Lung (tissue), 12 donors: ENCODE data around the gene PICK1. TPM values are rescaled to one million over a fixed set of nuclear protein-coding genes. Genes with fewer than 3 reads are reported as not detected.

ENCODE experiments used
- ATAC-seq: fragments of 200-7000 bp; cut with Tn5 transposase; one replicate; pipeline ENCODE4 v1.9.1; 2020; ENCODE audit warnings: moderate number of reproducible peaks; ENCODE audit not compliant: insufficient read depth, low FRiP score
- DNase-seq, 3 donors: peaks; one replicate each; pipeline ENCODE4 v3.0.0-alpha.2; 2013 to 2017
- H3K27ac ChIP-seq, 2 donors: one replicate each; pipeline ENCODE4 v1.5.1; 2013; ENCODE audit warnings: mild to moderate bottlenecking in 2 of 2, moderate library complexity in 2 of 2, control low read depth in 1 of 2, inconsistent platforms in 1 of 2, low read depth in 1 of 2, low read length in 1 of 2
- H3K27me3 ChIP-seq, 3 donors: one replicate each; pipeline ENCODE4 v1.5.1; 2013; ENCODE audit warnings: low read length in 2 of 3; ENCODE audit not compliant: control insufficient read depth in 3 of 3, insufficient read depth in 3 of 3
- H3K36me3 ChIP-seq, 4 donors: one replicate each; pipeline ENCODE4 v1.5.1; 2013; ENCODE audit warnings: low read length in 4 of 4, mild to moderate bottlenecking in 1 of 4, moderate library complexity in 1 of 4; ENCODE audit not compliant: control insufficient read depth in 4 of 4, insufficient read depth in 4 of 4
- H3K4me1 ChIP-seq, 5 donors: one replicate each; pipeline ENCODE4 v1.5.1; 2013; ENCODE audit warnings: low read length in 5 of 5, mild to moderate bottlenecking in 2 of 5, moderate library complexity in 1 of 5; ENCODE audit not compliant: control insufficient read depth in 5 of 5, insufficient read depth in 5 of 5
- H3K4me3 ChIP-seq: one replicate; pipeline ENCODE4 v1.5.1; 2013; ENCODE audit warnings: mild to moderate bottlenecking, control low read depth, moderate library complexity
- H3K9ac ChIP-seq, 2 donors: one replicate each; pipeline ENCODE4 v1.5.1; 2013; ENCODE audit warnings: low read length in 2 of 2, control low read depth in 1 of 2; ENCODE audit not compliant: insufficient read depth in 1 of 2
- H3K9me3 ChIP-seq, 4 donors: one replicate each; pipeline ENCODE4 v1.5.1; 2013; ENCODE audit warnings: low read length in 3 of 4, mild to moderate bottlenecking in 1 of 4, moderate library complexity in 1 of 4; ENCODE audit not compliant: control insufficient read depth in 4 of 4, insufficient read depth in 3 of 4
- WGBS, 2 donors: extraction: QIAGEN DNeasy Blood & Tissue Kit; methylation state at CpG; one replicate each; pipeline ENCODE4 v1.1.7; 2013; 5-methylcytosine and 5-hydroxymethylcytosine counted together
- polyA plus RNA-seq, 2 donors: library from polyadenylated mRNA; stranded (reverse); fragments of 200-250 nt; gene quantifications; one replicate each; pipeline ENCODE4 v1.2.1, GENCODE V29; 2013
- total RNA-seq, 2 donors: library from RNA; depleted of rRNA in 1 of 2; stranded (reverse); fragments of >200 nt in 1 of 2; gene quantifications; one replicate each; pipeline ENCODE4 v1.2.1, GENCODE V29; 2014 to 2021
- TF ChIP-seq, protein P1 (sequence below): IDR thresholded peaks from 2 replicates; pipeline ENCODE4 v1.5.1; 2012; ENCODE audit warnings: mild to moderate bottlenecking; ENCODE audit errors: control extremely low read depth, extremely low read depth
- donor health status: control.
- donor health status: control.
- donor health status: Bipolar disorder and iron deficiency.
- donor health status: healthy.
- donor health status: DM: yes; HTN: yes; CAD: no.

The PICK1 gene
- total and polyA plus RNA-seq, 4 donors: 32.4 to 45.6 (median 37.3) TPM

DNA sequence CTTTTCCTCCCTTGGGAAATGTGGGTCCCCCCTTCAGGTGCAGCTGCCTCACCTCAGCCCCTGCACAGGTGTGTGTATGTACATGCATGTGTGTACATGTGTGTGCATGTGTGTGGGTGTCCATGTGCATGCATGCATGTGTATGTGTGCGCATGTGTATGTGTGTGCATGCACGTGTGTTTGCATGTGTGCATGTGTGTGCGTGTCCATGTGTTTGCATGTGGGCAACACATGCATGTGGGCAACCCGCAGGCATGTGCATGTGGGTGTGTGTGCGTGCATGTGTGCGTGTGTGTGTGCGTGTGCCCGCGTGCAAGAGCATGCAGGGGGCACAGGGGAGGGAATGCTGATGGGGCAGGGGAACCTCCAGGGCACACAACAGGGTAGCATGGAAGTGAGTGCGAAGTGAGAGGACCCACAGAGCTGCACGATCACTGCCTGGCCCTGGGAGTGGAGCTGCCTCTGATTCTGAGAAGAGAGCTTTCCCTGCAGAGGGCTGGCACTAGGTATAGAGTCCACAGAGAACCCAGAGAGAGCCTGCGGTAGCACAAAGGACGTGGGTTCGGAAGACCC is 67.9 kb downstream of the PICK1 start:
- Histone ChIP-seq H3K27ac (no peak overlapping the region), H3K4me1 (no peaks in the 10 kb centered on the region), H3K9me3 (no peaks in the 10 kb centered on the region), H3K27me3 (no peaks in the 10 kb centered on the region), H3K36me3 (peaks cover 0 to 11% (median 0%) of the 10 kb centered on the region in 4 donors), H3K4me3 (no peak overlapping the region), H3K9ac (no peak overlapping the region)
- ATAC-seq (no peak), DNase-seq (no peak)
- WGBS, 2 donors: 97 to 99% methylated on average over 14 of the region's 14 CpGs
- TF ChIP-seq, protein P1, sequence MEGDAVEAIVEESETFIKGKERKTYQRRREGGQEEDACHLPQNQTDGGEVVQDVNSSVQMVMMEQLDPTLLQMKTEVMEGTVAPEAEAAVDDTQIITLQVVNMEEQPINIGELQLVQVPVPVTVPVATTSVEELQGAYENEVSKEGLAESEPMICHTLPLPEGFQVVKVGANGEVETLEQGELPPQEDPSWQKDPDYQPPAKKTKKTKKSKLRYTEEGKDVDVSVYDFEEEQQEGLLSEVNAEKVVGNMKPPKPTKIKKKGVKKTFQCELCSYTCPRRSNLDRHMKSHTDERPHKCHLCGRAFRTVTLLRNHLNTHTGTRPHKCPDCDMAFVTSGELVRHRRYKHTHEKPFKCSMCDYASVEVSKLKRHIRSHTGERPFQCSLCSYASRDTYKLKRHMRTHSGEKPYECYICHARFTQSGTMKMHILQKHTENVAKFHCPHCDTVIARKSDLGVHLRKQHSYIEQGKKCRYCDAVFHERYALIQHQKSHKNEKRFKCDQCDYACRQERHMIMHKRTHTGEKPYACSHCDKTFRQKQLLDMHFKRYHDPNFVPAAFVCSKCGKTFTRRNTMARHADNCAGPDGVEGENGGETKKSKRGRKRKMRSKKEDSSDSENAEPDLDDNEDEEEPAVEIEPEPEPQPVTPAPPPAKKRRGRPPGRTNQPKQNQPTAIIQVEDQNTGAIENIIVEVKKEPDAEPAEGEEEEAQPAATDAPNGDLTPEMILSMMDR: no peak

Other genes with a start within 250 kb of the PICK1 start
- 10 to 100 TPM; 11.7 to 17.2 TPM for gene GCAT, start 249.5 kb upstream of the PICK1 start, total RNA-seq
- 10 to 100 TPM in 1 of 2 donors, 1 to 10 TPM in 1; 9.3 to 31.1 TPM for gene GCAT, start 249.5 kb upstream of the PICK1 start, polyA plus RNA-seq
- gene GALR3, start 234.0 kb upstream of the PICK1 start, total RNA-seq: not detected
- gene GALR3, start 234.0 kb upstream of the PICK1 start, polyA plus RNA-seq: not detected
- 10 to 100 TPM; 19.8 to 31.8 TPM for gene ANKRD54, start 213.1 kb upstream of the PICK1 start, total RNA-seq
- 10 to 100 TPM; 19.3 to 20.2 TPM for gene ANKRD54, start 213.1 kb upstream of the PICK1 start, polyA plus RNA-seq
- gene EIF3L, start 208.0 kb upstream of the PICK1 start, total RNA-seq: 100 to 1,000 TPM; 281 to 420 TPM
- gene EIF3L, start 208.0 kb upstream of the PICK1 start, polyA plus RNA-seq: 100 to 1,000 TPM; 175 to 224 TPM
- gene MICALL1, start 151.1 kb upstream of the PICK1 start, total RNA-seq: 10 to 100 TPM; 15.4 to 29.1 TPM
- 10 to 100 TPM; 12.9 to 19.6 TPM for gene MICALL1, start 151.1 kb upstream of the PICK1 start, polyA plus RNA-seq
- gene C22orf23, start 103.8 kb upstream of the PICK1 start, total RNA-seq: 1 to 10 TPM; 1.1 to 4.2 TPM
- gene C22orf23, start 103.8 kb upstream of the PICK1 start, polyA plus RNA-seq: 1 to 10 TPM; 1.4 to 1.6 TPM
- gene POLR2F, start 103.7 kb upstream of the PICK1 start, total RNA-seq: 10 to 100 TPM; 36.8 to 62.3 TPM
- gene POLR2F, start 103.7 kb upstream of the PICK1 start, polyA plus RNA-seq: 100 to 1,000 TPM in 1 of 2 donors, 10 to 100 TPM in 1; 96.9 to 161 TPM
- under 1 TPM in 1 of 2 donors, not detected in 1; 0.54 TPM for gene SOX10, start 72.8 kb upstream of the PICK1 start, total RNA-seq
- under 1 TPM in 1 of 2 donors, not detected in 1; 0.10 TPM for gene SOX10, start 72.8 kb upstream of the PICK1 start, polyA plus RNA-seq
- under 1 TPM in 1 of 2 donors, not detected in 1; 0.64 TPM for gene SLC16A8, start 26.8 kb downstream of the PICK1 start, total RNA-seq
- under 1 TPM; 0.32 to 0.39 TPM for gene SLC16A8, start 26.8 kb downstream of the PICK1 start, polyA plus RNA-seq
- gene BAIAP2L2, start 53.3 kb downstream of the PICK1 start, total RNA-seq: under 1 TPM; 0.17 to 0.49 TPM
- 1 to 10 TPM in 1 of 2 donors, under 1 TPM in 1; 0.44 to 1.0 TPM for gene BAIAP2L2, start 53.3 kb downstream of the PICK1 start, polyA plus RNA-seq
- 10 to 100 TPM; 36.8 to 73.5 TPM for gene PLA2G6, start 124.4 kb downstream of the PICK1 start, total RNA-seq
- gene PLA2G6, start 124.4 kb downstream of the PICK1 start, polyA plus RNA-seq: 10 to 100 TPM; 11.9 to 37.8 TPM
- 10 to 100 TPM; 30.0 to 43.9 TPM for gene MAFF, start 144.6 kb downstream of the PICK1 start, total RNA-seq
- 10 to 100 TPM; 36.3 to 57.8 TPM for gene MAFF, start 144.6 kb downstream of the PICK1 start, polyA plus RNA-seq
- 10 to 100 TPM; 39.9 to 82.4 TPM for gene TMEM184B, start 215.6 kb downstream of the PICK1 start, total RNA-seq
- gene TMEM184B, start 215.6 kb downstream of the PICK1 start, polyA plus RNA-seq: 10 to 100 TPM; 26.3 to 39.9 TPM